Activated naive CD4-positive, alpha-beta T cell treated with anti-CD3 and anti-CD28 coated beads for 36 hours (primary cell): Measurements from ENCODE around the gene DNM3. TPM values are rescaled to one million over a fixed set of nuclear protein-coding genes. Genes with fewer than 3 reads are reported as not detected.
A peak's percentile ranks its signal among the peaks of the same experiment; 100 is the strongest.

ENCODE experiments used
- CTCF ChIA-PET: fragments of 350-600 bp; sonication (Branson Sonifier 250); formaldehyde crosslinking; loops from one replicate; lab custom pipeline; 2021; ENCODE audit warnings: antibody characterized with exemption; lab: Charles Lee
- DNase-seq: peaks from one replicate; pipeline ENCODE4 v3.0.0-alpha.2; 2020
- H3K27ac Mint-ChIP-seq: one replicate; pipeline ENCODE4 v1.8.0; 2021; ENCODE audit warnings: mild to moderate bottlenecking, mixed read lengths
- H3K27me3 Mint-ChIP-seq: one replicate; pipeline ENCODE4 v1.8.0; 2021; ENCODE audit warnings: low read depth, mixed read lengths
- H3K36me3 Mint-ChIP-seq: one replicate; pipeline ENCODE4 v1.8.0; 2021; ENCODE audit warnings: low read depth, mixed read lengths
- H3K4me1 Mint-ChIP-seq: one replicate; pipeline ENCODE4 v1.8.0; 2021; ENCODE audit warnings: low read depth, mixed read lengths
- H3K4me3 Mint-ChIP-seq: one replicate; pipeline ENCODE4 v1.8.0; 2021; ENCODE audit warnings: mild to moderate bottlenecking, moderate library complexity, mixed read lengths
- H3K9me3 Mint-ChIP-seq: one replicate; pipeline ENCODE4 v1.8.0; 2021; ENCODE audit warnings: mixed read lengths
- intact Hi-C: fragments of 100-400 bp; cut with micrococcal nuclease; formaldehyde crosslinking; loops from one replicate; pipeline ENCODE4 v1.15.1; 2023
- total RNA-seq, 2 experiments: library from RNA; stranded (reverse); gene quantifications; one replicate each; pipeline ENCODE4 v1.2.3, GENCODE V29; 2021

DNM3 gene
- total RNA-seq, 2 experiments from 2014 or later: 0.96 to 0.98 TPM

- intact Hi-C loops: no loop called here
- Mint-ChIP-seq H3K9me3 (no peaks in the 10 kb centered on the region), H3K36me3 (no peaks in the 10 kb centered on the region), H3K4me3 (no peak overlapping the region), H3K4me1 (peaks cover 26% of the 10 kb centered on the region), H3K27me3 (no peaks in the 10 kb centered on the region), H3K27ac (no peak overlapping the region)
- DNase-seq: no peak
- CTCF ChIA-PET: interaction anchor here (0.6 to 0.8 kb wide), 2 partner anchors 61 to 167 kb away, joined by 3 read pairs; no protein-coding TSS in a partner anchor
Observed at GRCh38 chr1:172177849-172178248, 336.6 kb downstream of the DNM3 start.

GRCh38 chr1:172178886-172179285, 337.6 kb downstream of the DNM3 start:
- H3K9me3 Mint-ChIP-seq: no peaks in the 10 kb centered on the region
- no peaks in the 10 kb centered on the region for H3K27me3 Mint-ChIP-seq
- CTCF ChIA-PET: interaction anchor here (0.6 to 1.3 kb wide), 3 partner anchors 10 to 412 kb away, joined by 3 to 4 read pairs (median 4); no protein-coding TSS in a partner anchor
- no peaks in the 10 kb centered on the region for H3K36me3 Mint-ChIP-seq
- DNase-seq: no peak
- no peak overlapping the region for H3K4me3 Mint-ChIP-seq
- intact Hi-C loops: no loop called here
- H3K27ac Mint-ChIP-seq: no peak overlapping the region
- H3K4me1 Mint-ChIP-seq: peaks cover 28% of the 10 kb centered on the region

- H3K36me3 Mint-ChIP-seq: no peaks in the 10 kb centered on the region
- no peak overlapping the region for H3K4me3 Mint-ChIP-seq
- H3K9me3 Mint-ChIP-seq: no peaks in the 10 kb centered on the region
- no peak overlapping the region for H3K27ac Mint-ChIP-seq
- H3K4me1 Mint-ChIP-seq: peaks cover 33% of the 10 kb centered on the region
- CTCF ChIA-PET: interaction anchor here (1.3 to 1.6 kb wide), 2 partner anchors 11 to 89 kb away, joined by 4 read pairs; no protein-coding TSS in a partner anchor
- no peak for DNase-seq
- intact Hi-C loops: loop anchor here (2.0 to 5.0 kb wide), 2 partner anchors 91 to 177 kb away; no protein-coding TSS in a partner anchor
- H3K27me3 Mint-ChIP-seq: no peaks in the 10 kb centered on the region
Observed at GRCh38 chr1:172179918-172180317, 338.6 kb downstream of the DNM3 start.

- H3K9me3 Mint-ChIP-seq: no peaks in the 10 kb centered on the region
Observed at GRCh38 chr1:172180501-172181285, 339.4 kb downstream of the DNM3 start.

GRCh38 chr1:172184506-172185191, 343.4 kb downstream of the DNM3 start:
- Mint-ChIP-seq H3K27me3 (no peaks in the 10 kb centered on the region), H3K27ac (no peak overlapping the region), H3K36me3 (no peaks in the 10 kb centered on the region), H3K4me1 (peaks cover 38% of the 10 kb centered on the region), H3K9me3 (no peaks in the 10 kb centered on the region), H3K4me3 (no peak overlapping the region)
- no peak for DNase-seq
- CTCF ChIA-PET: interaction anchor here (0.7 to 1.0 kb wide), 2 partner anchors 155 to 174 kb away, joined by 3 read pairs; no protein-coding TSS in a partner anchor
- intact Hi-C loops: loop anchor here (5.0 kb wide), 1 partner anchor 173 kb away; no protein-coding TSS in a partner anchor

More at GRCh38 chr1:172180501-172181285, 339.4 kb downstream of the DNM3 start:
- no peaks in the 10 kb centered on the region for H3K36me3 Mint-ChIP-seq
- H3K27me3 Mint-ChIP-seq: no peaks in the 10 kb centered on the region
- intact Hi-C loops: loop anchor here (1.0 to 5.0 kb wide), 8 partner anchors 26 to 219 kb away; no protein-coding TSS in a partner anchor
- H3K4me1 Mint-ChIP-seq: peaks cover 40% of the 10 kb centered on the region
- peak overlapping the region; percentile 89 for H3K27ac Mint-ChIP-seq
- peak overlapping the region; percentile 67 for H3K4me3 Mint-ChIP-seq
- CTCF ChIA-PET: interaction anchor here (0.5 to 1.6 kb wide), 2 partner anchors 90 kb away, joined by 3 to 4 read pairs; no protein-coding TSS in a partner anchor
- peak; percentile 63 for DNase-seq

GRCh38 chr1:172185211-172185610, 343.9 kb downstream of the DNM3 start:
- Mint-ChIP-seq H3K36me3 (no peaks in the 10 kb centered on the region), H3K27ac (no peak overlapping the region), H3K4me3 (no peak overlapping the region), H3K9me3 (peaks cover 3% of the 10 kb centered on the region), H3K4me1 (peaks cover 37% of the 10 kb centered on the region), H3K27me3 (no peaks in the 10 kb centered on the region)
- DNase-seq: no peak
- CTCF ChIA-PET: interaction anchor here (0.6 to 1.0 kb wide), 2 partner anchors 154 to 190 kb away, joined by 3 read pairs; no protein-coding TSS in a partner anchor
- intact Hi-C loops: no loop called here

- CTCF ChIA-PET: no interaction called here
- DNase-seq: no peak
- Mint-ChIP-seq H3K27me3 (no peaks in the 10 kb centered on the region), H3K4me1 (peaks cover 32% of the 10 kb centered on the region), H3K4me3 (no peak overlapping the region), H3K36me3 (no peaks in the 10 kb centered on the region), H3K9me3 (peaks cover 3% of the 10 kb centered on the region), H3K27ac (no peak overlapping the region)
- intact Hi-C loops: no loop called here
Observed at GRCh38 chr1:172185996-172186395, 344.7 kb downstream of the DNM3 start.

GRCh38 chr1:172201572-172201971, 360.3 kb downstream of the DNM3 start:
- Mint-ChIP-seq H3K27me3 (no peaks in the 10 kb centered on the region), H3K4me3 (no peak overlapping the region), H3K9me3 (peaks cover 22% of the 10 kb centered on the region), H3K27ac (no peak overlapping the region), H3K4me1 (no peaks in the 10 kb centered on the region), H3K36me3 (peaks cover 12% of the 10 kb centered on the region)
- CTCF ChIA-PET: no interaction called here
- intact Hi-C loops: no loop called here
- DNase-seq: no peak

GRCh38 chr1:172203135-172203823, 362.0 kb downstream of the DNM3 start:
- intact Hi-C loops: no loop called here
- Mint-ChIP-seq H3K9me3 (peaks cover 16% of the 10 kb centered on the region), H3K4me1 (no peaks in the 10 kb centered on the region), H3K27ac (no peak overlapping the region), H3K36me3 (peaks cover 12% of the 10 kb centered on the region), H3K4me3 (no peak overlapping the region), H3K27me3 (no peaks in the 10 kb centered on the region)
- CTCF ChIA-PET: no interaction called here
- DNase-seq: no peak

- Mint-ChIP-seq H3K27ac (no peak overlapping the region), H3K27me3 (no peaks in the 10 kb centered on the region), H3K4me3 (no peak overlapping the region), H3K9me3 (peaks cover 9% of the 10 kb centered on the region), H3K36me3 (peaks cover 7% of the 10 kb centered on the region), H3K4me1 (no peaks in the 10 kb centered on the region)
- CTCF ChIA-PET: no interaction called here
- no peak for DNase-seq
- intact Hi-C loops: no loop called here
Observed at GRCh38 chr1:172203902-172204301, 362.6 kb downstream of the DNM3 start.

- Mint-ChIP-seq H3K4me1 (no peaks in the 10 kb centered on the region), H3K27ac (no peak overlapping the region), H3K9me3 (no peaks in the 10 kb centered on the region), H3K27me3 (no peaks in the 10 kb centered on the region), H3K36me3 (no peaks in the 10 kb centered on the region), H3K4me3 (no peak overlapping the region)
- intact Hi-C loops: no loop called here
- no peak for DNase-seq
- CTCF ChIA-PET: no interaction called here
Observed at GRCh38 chr1:172206256-172206655, 365.0 kb downstream of the DNM3 start.

- DNase-seq: no peak
- Mint-ChIP-seq H3K4me3 (no peak overlapping the region), H3K36me3 (no peaks in the 10 kb centered on the region), H3K9me3 (no peaks in the 10 kb centered on the region), H3K27me3 (no peaks in the 10 kb centered on the region), H3K4me1 (no peaks in the 10 kb centered on the region), H3K27ac (no peak overlapping the region)
- CTCF ChIA-PET: interaction anchor here (0.7 kb wide), 1 partner anchor 130 kb away, joined by 4 read pairs; no protein-coding TSS in a partner anchor
- intact Hi-C loops: no loop called here
Observed at GRCh38 chr1:172208635-172209034, 367.3 kb downstream of the DNM3 start.
